ENCODE data around the gene NT5C3A. TPM values are rescaled to one million over a fixed set of nuclear protein-coding genes. Genes with fewer than 3 reads are reported as not detected.

Gene NT5C3A
- total RNA-seq, 2 experiments from 2014 or later, result 31.5 to 33.3 TPM

GRCh38 chr7:33065981-33066380 is 3.4 kb upstream of the NT5C3A start:
- H3K27ac ChIP-seq (ENCODE audit: low read depth in 1 of 2, low read length in 2 of 2), result no peak overlapping the region
- no peaks in the 10 kb centered on the region for H3K36me3 ChIP-seq (ENCODE audit: insufficient read depth, low read length)
- ChIA-PET CTCF (no interaction called here), POLR2A (no interaction called here)
- Mint-ChIP-seq H3K36me3 (ENCODE audit: low read depth) (peaks cover 12% of the 10 kb centered on the region), H3K9me3 (peaks cover 10% of the 10 kb centered on the region), H3K27ac (no peak overlapping the region), H3K4me1 (ENCODE audit: low read depth) (peaks cover 19% of the 10 kb centered on the region), H3K27me3 (no peaks in the 10 kb centered on the region), H3K4me3 (peak overlapping the region; percentile 57)
- peaks cover 11% of the 10 kb centered on the region for H3K4me1 ChIP-seq (ENCODE audit: insufficient read depth, low read length)
- ATAC-seq (ENCODE audit: poor library complexity), result no peak
- H3K9me3 ChIP-seq (ENCODE audit: control insufficient read depth in 1 of 2, insufficient read depth in 1 of 2, low read length in 2 of 2), result peaks cover 9 to 10% of the 10 kb centered on the region in 2 experiments
- TF ChIP-seq CTCF (IDR thresholded peaks at IDR 0.05), result no peak
- no peak for DNase-seq
- no peaks in the 10 kb centered on the region for H3K27me3 ChIP-seq (ENCODE audit: control insufficient read depth in 1 of 2, insufficient read depth in 2 of 2, low read length in 2 of 2)
- intact Hi-C loops (cut with DNase I, micrococcal nuclease), result no loop called here
- H3K4me3 ChIP-seq (ENCODE audit: low read length), result no peak overlapping the region

- Mint-ChIP-seq H3K4me3 (peak overlapping the region; percentile 98), H3K27me3 (no peaks in the 10 kb centered on the region), H3K4me1 (ENCODE audit: low read depth) (peaks cover 48% of the 10 kb centered on the region), H3K9me3 (peaks cover 6% of the 10 kb centered on the region), H3K36me3 (ENCODE audit: low read depth) (peaks cover 12% of the 10 kb centered on the region), H3K27ac (peak overlapping the region; percentile 95)
- Histone ChIP-seq H3K9me3 (ENCODE audit: control insufficient read depth in 1 of 2, insufficient read depth in 1 of 2, low read length in 2 of 2) (no peaks in the 10 kb centered on the region), H3K36me3 (ENCODE audit: insufficient read depth, low read length) (peaks cover 6% of the 10 kb centered on the region), H3K4me3 (ENCODE audit: low read length) (peak overlapping the region; percentile 72), H3K27me3 (ENCODE audit: control insufficient read depth in 1 of 2, insufficient read depth in 2 of 2, low read length in 2 of 2) (no peaks in the 10 kb centered on the region), H3K4me1 (ENCODE audit: insufficient read depth, low read length) (peaks cover 25% of the 10 kb centered on the region), H3K27ac (ENCODE audit: low read depth in 1 of 2, low read length in 2 of 2) (peak overlapping the region; percentile 75 to 89)
- TF ChIP-seq CTCF (IDR thresholded peaks at IDR 0.05), result no peak
- intact Hi-C loops (cut with DNase I, micrococcal nuclease), result loop anchor here (1.0 to 5.0 kb wide), 8 partner anchors 22 to 571 kb away; partner anchors contain the start of genes KBTBD2 (in 2 of the 2), BBS9 (in 1 of the 2), LSM5 (in 1 of the 2) and RP9 (in 1 of the 2)
- DNase-seq (peak; percentile 83 to 98 (median 90)), ATAC-seq (ENCODE audit: poor library complexity) (peak; percentile 90)
- CTCF ChIA-PET, result interaction anchor here (1.0 to 2.9 kb wide), 4 partner anchors 22 to 216 kb away, joined by 3 to 23 read pairs (median 4); partner anchors contain the start of gene RP9
- POLR2A ChIA-PET, result interaction anchor here (0.5 to 3.9 kb wide), 18 partner anchors 10 to 567 kb away, joined by 3 to 59 read pairs (median 5); partner anchors contain the start of genes AVL9, BBS9, KBTBD2 and RP9
Observed at GRCh38 chr7:33062782-33063443, 337 bp upstream of the NT5C3A start.

- CTCF ChIA-PET, result interaction anchor here (0.8 to 2.9 kb wide), 4 partner anchors 21 to 48 kb away, joined by 3 to 23 read pairs (median 4); partner anchors contain the start of gene RP9
- Histone ChIP-seq H3K27ac (ENCODE audit: low read depth in 1 of 2, low read length in 2 of 2) (no peak overlapping the region), H3K9me3 (ENCODE audit: control insufficient read depth in 1 of 2, insufficient read depth in 1 of 2, low read length in 2 of 2) (no peaks in the 10 kb centered on the region), H3K4me3 (ENCODE audit: low read length) (peak overlapping the region; percentile 72), H3K27me3 (ENCODE audit: control insufficient read depth in 1 of 2, insufficient read depth in 2 of 2, low read length in 2 of 2) (no peaks in the 10 kb centered on the region), H3K36me3 (ENCODE audit: insufficient read depth, low read length) (peaks cover 6% of the 10 kb centered on the region), H3K4me1 (ENCODE audit: insufficient read depth, low read length) (peaks cover 25% of the 10 kb centered on the region)
- peaks cover 54% of the 10 kb centered on the region for H3K4me1 Mint-ChIP-seq (ENCODE audit: low read depth)
- peaks cover 12% of the 10 kb centered on the region for H3K36me3 Mint-ChIP-seq (ENCODE audit: low read depth)
- peaks cover 6% of the 10 kb centered on the region for H3K9me3 Mint-ChIP-seq
- no peak for TF ChIP-seq CTCF (IDR thresholded peaks at IDR 0.05)
- peak overlapping the region; percentile 95 for H3K27ac Mint-ChIP-seq
- H3K27me3 Mint-ChIP-seq, result no peaks in the 10 kb centered on the region
- POLR2A ChIA-PET, result interaction anchor here (0.6 to 3.9 kb wide), 10 partner anchors 8 to 566 kb away, joined by 4 to 59 read pairs (median 6); partner anchors contain the start of genes AVL9, KBTBD2 and RP9
- H3K4me3 Mint-ChIP-seq, result peak overlapping the region; percentile 98
- DNase-seq (no peak), ATAC-seq (ENCODE audit: poor library complexity) (no peak)
- intact Hi-C loops (cut with DNase I, micrococcal nuclease), result loop anchor here (5.0 kb wide), 3 partner anchors 66 to 569 kb away; partner anchors contain the start of genes BBS9 (in 1 of the 2), KBTBD2 (in 1 of the 2) and LSM5 (in 1 of the 2)
Observed at GRCh38 chr7:33061282-33061937, 1.2 kb downstream of the NT5C3A start.

Measured in CD4-positive, alpha-beta T cell (primary cell).